GM12878 (cell line): Measurements from ENCODE around the gene TSSK3. TPM values are rescaled to one million over a fixed set of nuclear protein-coding genes. Genes with fewer than 3 reads are reported as not detected.
A peak's percentile ranks its signal among the peaks of the same experiment; 100 is the strongest.

ENCODE experiments used
- ATAC-seq: fragments of 200-7000 bp; cut with Tn5 transposase; 3 replicates; pipeline ENCODE4 v1.9.1; 2020; ENCODE audit warnings: mild to moderate bottlenecking, moderate library complexity
- BruUV-seq: library from RNA; stranded (reverse); fragments of 400-500 nt; replicated peaks from 2 replicates; lab custom pipeline; 2021; lab: Mats Ljungman, UMichigan
- CTCF ChIA-PET: fragments of 300-600 bp; sonication (Branson Sonifier 250); formaldehyde crosslinking; extraction: SDS; loops from one replicate; lab custom pipeline; 2021; ENCODE audit warnings: inconsistent platforms; lab: Yijun Ruan, JAX
- POLR2A ChIA-PET: fragments of 350-600 bp; formaldehyde crosslinking; extraction: SDS; loops from one replicate; lab custom pipeline; 2021; ENCODE audit warnings: inconsistent platforms; lab: Charles Lee
- RAD21 ChIA-PET: fragments of 300-600 bp; sonication (Branson Sonifier 250); formaldehyde crosslinking; loops from one replicate; lab custom pipeline; 2023; ENCODE audit warnings: antibody characterized with exemption; ENCODE audit not compliant: unreplicated experiment; lab: Charles Lee
- SMC1A ChIA-PET: fragments of 300-600 bp; sonication (Branson Sonifier 250); formaldehyde crosslinking; loops from one replicate; lab custom pipeline; 2023; ENCODE audit not compliant: unreplicated experiment, uncharacterized antibody; lab: Charles Lee
- DNase-seq: peaks from one replicate; pipeline ENCODE4 v3.0.0-alpha.2; 2011; ENCODE audit warnings: low read depth, low spot score
- FAIRE-seq: peaks from 3 replicates; lab custom pipeline; 2011; peaks lifted over from hg19 to GRCh38; lab: Jason Lieb, UNC
- H2AFZ ChIP-seq: 2 replicates; pipeline ENCODE4 v1.6.0; 2011; ENCODE audit warnings: low read depth, low read length, control low read depth; ENCODE audit not compliant: control insufficient read depth
- H3K27ac ChIP-seq: 2 replicates; pipeline ENCODE4 v1.5.1; 2011; ENCODE audit warnings: control low read depth; ENCODE audit not compliant: control insufficient read depth, insufficient read depth
- H3K27me3 ChIP-seq, 2 experiments: replicated peaks in 1 of 2; 2 replicates each; pipeline versions ENCODE4 v1.6.0 to v1.6.1; 2011; ENCODE audit warnings: low read length in 1 of 2; ENCODE audit not compliant: control insufficient read depth in 2 of 2, insufficient read depth in 2 of 2
- H3K36me3 ChIP-seq, 2 experiments: 2 replicates each; pipeline ENCODE4 v1.5.1; 2011; ENCODE audit warnings: low read length in 1 of 2; ENCODE audit not compliant: control insufficient read depth in 2 of 2, insufficient read depth in 2 of 2
- H3K4me1 ChIP-seq: 2 replicates; pipeline ENCODE4 v1.6.1; 2011; ENCODE audit warnings: mild to moderate bottlenecking, low read length, moderate library complexity, mixed read lengths; ENCODE audit not compliant: control insufficient read depth, insufficient read depth
- H3K4me2 ChIP-seq: 2 replicates; pipeline ENCODE4 v1.6.0; 2011; ENCODE audit warnings: control low read depth; ENCODE audit not compliant: control insufficient read depth, insufficient read depth
- H3K4me3 ChIP-seq: fragments of 200-600 bp; sonication (generic); 2 replicates; pipeline ENCODE4 v1.5.1; 2016
- H3K79me2 ChIP-seq: 2 replicates; pipeline ENCODE4 v1.6.0; 2011; ENCODE audit warnings: low read length; ENCODE audit not compliant: control insufficient read depth, insufficient read depth
- H3K9ac ChIP-seq: 2 replicates; pipeline ENCODE4 v1.8.0; 2011; ENCODE audit warnings: low read length, control low read depth, mixed read lengths; ENCODE audit not compliant: control insufficient read depth, insufficient read depth
- H3K9me3 ChIP-seq: replicated peaks from 3 replicates; pipeline ENCODE4 v1.5.1; 2011; ENCODE audit warnings: mild to moderate bottlenecking, low read length; ENCODE audit not compliant: control insufficient read depth, insufficient read depth
- H4K20me1 ChIP-seq: 2 replicates; pipeline ENCODE4 v1.6.0; 2011; ENCODE audit not compliant: control insufficient read depth, insufficient read depth
- BACH1 ChIP-seq: fragments of 450-650 bp; IDR thresholded peaks from 2 replicates; pipeline ENCODE4 v1.6.1; 2017; ENCODE audit warnings: mild to moderate bottlenecking, borderline replicate concordance
- BHLHE40 ChIP-seq, 2 experiments: fragments of 450-650 bp in 1 of 2; IDR thresholded peaks; 2 replicates each; pipeline ENCODE4 v1.6.1; 2011 to 2017; ENCODE audit warnings: low read depth in 2 of 2, borderline replicate concordance in 1 of 2, improper control_type of control experiment in 1 of 2, low read length in 1 of 2, mild to moderate bottlenecking in 1 of 2
- CBX5 ChIP-seq: sonication (generic); IDR thresholded peaks from 2 replicates; pipeline ENCODE4 v1.6.1; 2016; ENCODE audit warnings: low read depth, moderate library complexity, mild to moderate bottlenecking, inconsistent platforms
- CHD2 ChIP-seq: IDR thresholded peaks from 2 replicates; pipeline ENCODE4 v1.6.1; 2011; ENCODE audit warnings: low read depth, low read length, improper control_type of control experiment, borderline replicate concordance
- DPF2 ChIP-seq: fragments of 450-650 bp; IDR thresholded peaks from 2 replicates; pipeline ENCODE4 v1.6.1; 2017; ENCODE audit warnings: mild to moderate bottlenecking
- EZH2 ChIP-seq: IDR thresholded peaks from 2 replicates; pipeline ENCODE4 v1.6.1; 2012; ENCODE audit warnings: low read depth, mild to moderate bottlenecking, control low read depth, inconsistent platforms, low read length, borderline replicate concordance; ENCODE audit not compliant: control insufficient read depth
- FOXM1 ChIP-seq: IDR thresholded peaks from 2 replicates; pipeline ENCODE4 v1.6.1; 2012; ENCODE audit warnings: low read depth, mild to moderate bottlenecking, inconsistent platforms, low read length, moderate library complexity
- GATAD2B ChIP-seq: fragments of 450-650 bp; conservative IDR thresholded peaks from 2 replicates; pipeline ENCODE4 v1.6.1; 2017; ENCODE audit warnings: low read depth, mild to moderate bottlenecking, moderate library complexity
- HCFC1 ChIP-seq: fragments of 150-350 bp; IDR thresholded peaks from 2 replicates; pipeline ENCODE4 v1.6.1; 2014; ENCODE audit warnings: low read length
- HDAC6 ChIP-seq: fragments of 200-600 bp; sonication (generic); IDR thresholded peaks from one replicate; pipeline ENCODE4 v1.8.0; 2017; ENCODE audit warnings: antibody characterized with exemption; ENCODE audit not compliant: unreplicated experiment
- IKZF1 ChIP-seq: fragments of 450-650 bp; conservative IDR thresholded peaks from 2 replicates; pipeline ENCODE4 v1.6.1; 2017; ENCODE audit warnings: antibody characterized with exemption, mild to moderate bottlenecking
- KAT2A ChIP-seq: conservative IDR thresholded peaks from 2 replicates; pipeline ENCODE4 v1.6.1; 2011; ENCODE audit warnings: low read depth, low read length; ENCODE audit not compliant: control insufficient read depth
- LARP7 ChIP-seq: fragments of 450-650 bp; IDR thresholded peaks from 2 replicates; pipeline ENCODE4 v1.6.1; 2017; ENCODE audit warnings: mild to moderate bottlenecking
- NKRF ChIP-seq: fragments of 450-650 bp; conservative IDR thresholded peaks from 2 replicates; pipeline ENCODE4 v1.6.1; 2017; ENCODE audit warnings: mild to moderate bottlenecking, moderate library complexity
- NR2F1 ChIP-seq: fragments of 450-650 bp; conservative IDR thresholded peaks from 2 replicates; pipeline ENCODE4 v1.6.1; 2017; ENCODE audit warnings: mild to moderate bottlenecking
- PAX5 ChIP-seq: IDR thresholded peaks from 2 replicates; pipeline ENCODE4 v1.6.1; 2011; ENCODE audit warnings: low read depth, low read length, borderline replicate concordance
- POLR2A ChIP-seq: IDR thresholded peaks from 2 replicates; pipeline ENCODE4 v1.6.1; 2011; ENCODE audit warnings: low read depth, mild to moderate bottlenecking, low read length
- RB1 ChIP-seq: fragments of 450-650 bp; formaldehyde crosslinking; IDR thresholded peaks from 2 replicates; pipeline ENCODE4 v1.6.1; 2017; ENCODE audit warnings: mild to moderate bottlenecking, borderline replicate concordance
- RELA ChIP-seq: fragments of 450-650 bp; IDR thresholded peaks from 2 replicates; pipeline ENCODE4 v1.8.0; 2014; ENCODE audit warnings: borderline replicate concordance; ENCODE audit not compliant: partially characterized antibody
- SMARCA5 ChIP-seq: fragments of 450-650 bp; IDR thresholded peaks from 2 replicates; pipeline ENCODE4 v1.6.1; 2017; ENCODE audit warnings: mild to moderate bottlenecking
- ZNF217 ChIP-seq: fragments of 450-650 bp; IDR thresholded peaks from 2 replicates; pipeline ENCODE4 v1.6.1; 2017; ENCODE audit warnings: antibody characterized with exemption, mild to moderate bottlenecking
- ZNF24 ChIP-seq: fragments of 450-650 bp; IDR thresholded peaks from 2 replicates; pipeline ENCODE4 v1.6.1; 2017; ENCODE audit warnings: antibody characterized with exemption, mild to moderate bottlenecking
- WGBS: methylation state at CpG from one replicate; pipeline ENCODE4 v1.1.6; 2016; ENCODE audit warnings: low lambda C conversion rate; ENCODE audit not compliant: insufficient replicate concordance, insufficient coverage; ENCODE audit errors: missing lambda C conversion rate; 5-methylcytosine and 5-hydroxymethylcytosine counted together
- in situ Hi-C: fragments of 300-500 bp; cut with MboI; formaldehyde crosslinking; loops from 9 replicates; pipeline ENCODE4 v1.14.3; 2018; ENCODE audit warnings: mixed read lengths
- intact Hi-C: fragments of 100-400 bp; cut with micrococcal nuclease; formaldehyde crosslinking; loops from one replicate; pipeline ENCODE4 v1.14.2; 2022; ENCODE audit not compliant: unreplicated experiment
- polyA plus RNA-seq, 11 experiments: library from polyadenylated mRNA; depleted of rRNA in 4 of 11; unstranded in 6 of 11; stranded (reverse) in 5 of 11; fragments of >200 nt; fragmentation: Nextera tagmentation in 4 of 11; fragmentation: Illumina TruSeq in 1 of 11; extraction: Ambion mirVana in 4 of 11; extraction: Trizol in 1 of 11; gene quantifications; 1 replicate in 1 of 11; 2 replicates in 10 of 11; pipeline versions ENCODE4 v1.2.1 to v1.2.3, GENCODE V29; 2011 to 2016; ENCODE audit warnings: inconsistent platforms in 2 of 11, missing spikeins in 2 of 11, low read depth in 1 of 11
- total RNA-seq, 4 experiments: library from RNA; depleted of rRNA in 3 of 4; stranded (reverse); fragments of >200 nt in 3 of 4; fragmentation: Illumina TruSeq in 1 of 4; extraction: Trizol in 1 of 4; gene quantifications; 2 replicates each; pipeline versions ENCODE4 v1.2.1 to v1.2.3, GENCODE V29; 2013 to 2021
- TF ChIP-seq, protein P1 (sequence below): IDR thresholded peaks from 2 replicates; pipeline ENCODE4 v1.6.1; 2012; ENCODE audit warnings: low read depth, low read length, improper control_type of control experiment

Gene TSSK3
- total and polyA plus RNA-seq, 10 of the 15 experiments (the other 5 are each of a cell fraction or from before 2014, with no cell fraction given) = 0.42 to 0.82 (median 0.60) TPM

- peak overlapping the region; percentile 98 for H3K4me2 ChIP-seq
- H3K36me3 ChIP-seq = no peaks in the 10 kb centered on the region
- H3K4me1 ChIP-seq = peaks cover 14% of the 10 kb centered on the region
- in situ Hi-C loops = no loop called here
- DNase-seq (peak; percentile 69), ATAC-seq (peak; percentile 96), FAIRE-seq (peak; percentile 89)
- SMC1A ChIA-PET = interaction anchor here (0.6 to 3.6 kb wide), 7 partner anchors 15 to 246 kb away, joined by 3 to 16 read pairs (median 3); partner anchors contain the start of genes HDAC1 and MARCKSL1
- intact Hi-C loops = loop anchor here (2.0 kb wide), 1 partner anchor 15 kb away; the partner anchor contains the start of gene MARCKSL1
- RAD21 ChIA-PET = interaction anchor here (0.6 to 2.8 kb wide), 3 partner anchors 15 to 43 kb away, joined by 3 to 18 read pairs (median 5); partner anchors contain the start of genes BSDC1 and MARCKSL1
- no peaks in the 10 kb centered on the region for H3K9me3 ChIP-seq
- H3K27me3 ChIP-seq = no peaks in the 10 kb centered on the region
- peak overlapping the region; percentile 85 for H3K9ac ChIP-seq
- CTCF ChIA-PET = interaction anchor here (0.6 to 3.0 kb wide), 9 partner anchors 10 to 830 kb away, joined by 3 to 8 read pairs (median 4); partner anchors contain the start of genes BSDC1 and TRIM62
- no peaks in the 10 kb centered on the region; the same call in 1 of the 2 replicates for H3K79me2 ChIP-seq
- POLR2A ChIA-PET = interaction anchor here (0.6 to 5.1 kb wide), 8 partner anchors 12 to 45 kb away, joined by 3 to 46 read pairs (median 4); partner anchors contain the start of genes BSDC1 and MARCKSL1
- peak overlapping the region; percentile 56 for H3K27ac ChIP-seq
- peak overlapping the region; percentile 90 for H2AFZ ChIP-seq
- peak overlapping the region; percentile 72 for H3K4me3 ChIP-seq
- H4K20me1 ChIP-seq = no peaks in the 10 kb centered on the region
- 9% methylated on average over 64 of the region's 75 CpGs for WGBS
- no TSS peak for BruUV-seq
- TF ChIP-seq BHLHE40 (IDR thresholded peaks at IDR 0.05; ENCODE audit: borderline replicate concordance in 1 of 2, low read depth in 2 of 2, low read length in 1 of 2) (peak; percentile 99 to 100), RELA (peak; percentile 23), SMARCA5 (peak; percentile 58; the same call in 1 of the 2 replicates), CBX5 (no peak), POLR2A (peak; percentile 86), EZH2 (no peak), ZNF24 (0 out of 2 replicates have a peak, but pooled peaks have one; percentile 24), DPF2 (peak; percentile 83), ZNF217 (0 out of 2 replicates have a peak, but pooled peaks have one; percentile 35), NR2F1 (peak; percentile 70; the same call in 1 of the 2 replicates), KAT2A (no peak), BACH1 (peak; percentile 84; the same call in 1 of the 2 replicates), NKRF (peak; percentile 87), LARP7 (peak; percentile 96), FOXM1 (no peak), RB1 (no peak), HCFC1 (no peak), IKZF1 (peak; percentile 70), HDAC6 (no peak), GATAD2B (peak; percentile 94), CHD2 (0 out of 2 replicates have a peak, but pooled peaks have one; percentile 10), PAX5 (no peak)
- TF ChIP-seq, protein P1, sequence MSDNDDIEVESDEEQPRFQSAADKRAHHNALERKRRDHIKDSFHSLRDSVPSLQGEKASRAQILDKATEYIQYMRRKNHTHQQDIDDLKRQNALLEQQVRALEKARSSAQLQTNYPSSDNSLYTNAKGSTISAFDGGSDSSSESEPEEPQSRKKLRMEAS = peak; percentile 44; the same call in 1 of the 2 replicates
Observed at GRCh38 chr1:32351399-32352238, 10.7 kb upstream of the TSSK3 start.
